Endothelial cell of hepatic sinusoid (primary cell): ENCODE measurements around the gene FUT3.

Experiments
- in situ Hi-C: cut with HindIII; loops from 2 replicates; pipeline ENCODE4 v1.10.0; 2017; ENCODE audit warnings: low sequenced_read_pairs

The FUT3 gene

GRCh38 chr19:5803752-5804515 is 47.3 kb downstream of the FUT3 start:
- in situ Hi-C loops = no loop called here

GRCh38 chr19:5803441-5803751 is 47.9 kb downstream of the FUT3 start:
- in situ Hi-C loops = no loop called here

- in situ Hi-C loops = no loop called here
Observed at GRCh38 chr19:5801796-5802619, 49.2 kb downstream of the FUT3 start.

GRCh38 chr19:5800361-5801270 is 50.6 kb downstream of the FUT3 start:
- in situ Hi-C loops = no loop called here

GRCh38 chr19:5799247-5800241 is 51.7 kb downstream of the FUT3 start:
- in situ Hi-C loops = no loop called here

GRCh38 chr19:5798244-5798643 is 53.0 kb downstream of the FUT3 start:
- in situ Hi-C loops = no loop called here

GRCh38 chr19:5795382-5795919 is 55.8 kb downstream of the FUT3 start:
- in situ Hi-C loops = no loop called here

GRCh38 chr19:5793188-5793587 is 58.1 kb downstream of the FUT3 start:
- in situ Hi-C loops = no loop called here
